Measurements from ENCODE around the gene TSHZ2.

GRCh38 chr20:53338716-53339115 lies 366.6 kb downstream of the TSHZ2 start:
- no peak for TF ChIP-seq CTCF (IDR thresholded peaks at IDR 0.05; ENCODE audit: low read depth, low read length)
- TF ChIP-seq EZH2phosphoT487 (IDR thresholded peaks at IDR 0.05; ENCODE audit: low read depth): no peak
